NB4 (cell line): ENCODE measurements around the gene EHMT1.
"Not testable (repeated sequence)": the region's sequence is repeated elsewhere in the genome, so short reads cannot be mapped to it uniquely, and the experiment has no call there.

Experiments
- DNase-seq: peaks from one replicate; pipeline ENCODE4 v3.0.0; 2010; ENCODE audit warnings: low read depth
- H3K4me3 ChIP-seq: one replicate; pipeline ENCODE4 v1.5.1; 2011; ENCODE audit warnings: mild to moderate bottlenecking, low read depth, low read length, moderate library complexity
- CTCF ChIP-seq: IDR thresholded peaks from one replicate; pipeline ENCODE4 v1.5.1; 2012; ENCODE audit warnings: low read depth, low read length
- MYC ChIP-seq: IDR thresholded peaks from 2 replicates; pipeline ENCODE4 v1.6.1; 2011; ENCODE audit warnings: low read depth, low read length
- POLR2A ChIP-seq: IDR thresholded peaks from 2 replicates; pipeline ENCODE4 v1.6.1; 2011; ENCODE audit warnings: mild to moderate bottlenecking; ENCODE audit not compliant: insufficient read length; ENCODE audit errors: extremely low read depth
- TF ChIP-seq, protein P1 (sequence below): IDR thresholded peaks from 2 replicates; pipeline ENCODE4 v1.6.1; 2011; ENCODE audit warnings: low read depth, low read length

EHMT1 gene

GRCh38 chr9:137728444-137729311 is 109.9 kb downstream of the EHMT1 start:
- TF ChIP-seq MYC (no peak), POLR2A (no peak), CTCF (no peak)
- TF ChIP-seq, protein P1, sequence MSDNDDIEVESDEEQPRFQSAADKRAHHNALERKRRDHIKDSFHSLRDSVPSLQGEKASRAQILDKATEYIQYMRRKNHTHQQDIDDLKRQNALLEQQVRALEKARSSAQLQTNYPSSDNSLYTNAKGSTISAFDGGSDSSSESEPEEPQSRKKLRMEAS, result no peak
- no peak overlapping the region for H3K4me3 ChIP-seq
- no peak for DNase-seq

DNA sequence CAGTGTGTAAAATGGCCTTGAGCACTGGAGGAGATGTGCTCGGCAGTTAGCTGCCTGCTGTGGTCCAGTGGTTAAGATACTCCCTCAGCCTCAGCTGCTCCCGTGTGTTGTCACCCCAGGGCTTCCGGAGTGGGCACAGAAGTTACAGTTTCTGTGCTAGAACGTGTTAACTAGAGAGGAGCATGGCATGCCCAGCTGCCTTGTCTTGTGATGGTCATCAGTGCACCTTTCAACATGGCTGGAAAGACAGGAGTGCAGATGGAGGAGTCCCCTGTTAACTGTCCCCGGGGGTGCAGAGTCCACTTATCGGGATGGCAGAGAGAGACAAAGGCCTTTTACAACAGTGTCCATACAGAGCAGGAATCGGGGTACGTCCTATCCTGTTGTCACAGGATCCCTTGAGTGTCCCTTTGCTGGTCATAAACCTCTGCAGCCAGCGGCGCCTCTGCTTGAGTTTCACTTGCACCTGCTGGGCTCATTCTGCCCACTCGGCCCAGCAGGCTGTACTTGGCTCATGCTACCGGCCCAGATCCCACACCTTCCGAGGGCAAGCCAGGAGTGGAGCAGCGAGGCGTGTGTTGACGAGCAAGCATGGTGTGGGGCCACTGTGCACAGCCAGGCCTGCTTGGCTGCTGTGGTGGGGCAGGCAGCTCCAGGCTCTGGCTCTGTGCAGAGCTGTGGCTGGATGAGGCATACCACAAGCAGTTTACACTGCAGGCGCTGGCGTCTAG is 112.6 kb downstream of the EHMT1 start:
- TF ChIP-seq, protein P1, result no peak
- no peak for TF ChIP-seq CTCF
- no peak for TF ChIP-seq MYC
- TF ChIP-seq POLR2A, result no peak
- H3K4me3 ChIP-seq, result no peak overlapping the region
- DNase-seq, result no peak

DNA sequence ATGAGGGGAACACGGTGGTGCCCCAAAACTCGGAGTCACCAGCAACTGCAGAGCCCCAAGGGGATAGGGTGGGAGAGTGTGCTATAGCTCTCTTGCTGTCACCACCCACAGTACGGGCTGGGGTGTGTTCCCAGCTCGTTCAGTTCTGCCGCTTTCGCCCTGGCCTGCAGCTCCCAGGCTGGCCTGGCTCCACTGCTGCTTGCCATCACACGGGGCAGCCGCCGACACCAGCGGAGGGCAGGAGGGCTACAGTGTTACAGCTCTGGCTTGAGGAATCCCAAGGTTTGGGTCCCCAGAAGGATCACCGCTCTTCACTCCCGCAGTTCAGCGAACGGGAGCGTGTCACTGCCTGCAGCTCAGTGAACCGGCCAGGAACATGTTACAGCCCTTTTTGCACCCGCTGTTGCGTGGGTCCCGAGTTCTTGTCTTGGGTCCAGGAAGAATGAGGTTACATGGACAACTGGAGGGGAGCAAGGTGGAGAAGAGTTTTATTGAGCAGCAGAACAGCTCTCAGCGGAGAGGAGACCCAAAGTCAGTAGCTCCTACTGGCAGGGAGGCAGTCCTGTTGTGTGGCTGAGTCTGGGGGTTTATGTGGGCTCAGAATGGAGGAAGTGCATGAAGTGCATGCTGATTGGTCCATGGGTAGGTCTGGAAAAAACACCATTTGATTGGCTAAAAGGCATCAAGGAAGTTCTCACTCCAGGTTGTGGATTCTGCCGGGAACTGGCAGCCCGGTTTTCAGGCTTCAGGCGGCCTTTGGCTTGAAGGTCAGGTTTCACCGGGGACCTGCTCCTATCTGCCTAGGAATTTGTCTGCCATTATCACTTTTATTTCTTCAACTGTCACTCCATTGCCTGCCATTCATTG is 113.4 kb downstream of the EHMT1 start:
- DNase-seq, result no peak
- no peak for TF ChIP-seq POLR2A
- TF ChIP-seq CTCF, result no peak
- TF ChIP-seq, protein P1, result no peak
- TF ChIP-seq MYC, result no peak
- no peak overlapping the region for H3K4me3 ChIP-seq

DNA sequence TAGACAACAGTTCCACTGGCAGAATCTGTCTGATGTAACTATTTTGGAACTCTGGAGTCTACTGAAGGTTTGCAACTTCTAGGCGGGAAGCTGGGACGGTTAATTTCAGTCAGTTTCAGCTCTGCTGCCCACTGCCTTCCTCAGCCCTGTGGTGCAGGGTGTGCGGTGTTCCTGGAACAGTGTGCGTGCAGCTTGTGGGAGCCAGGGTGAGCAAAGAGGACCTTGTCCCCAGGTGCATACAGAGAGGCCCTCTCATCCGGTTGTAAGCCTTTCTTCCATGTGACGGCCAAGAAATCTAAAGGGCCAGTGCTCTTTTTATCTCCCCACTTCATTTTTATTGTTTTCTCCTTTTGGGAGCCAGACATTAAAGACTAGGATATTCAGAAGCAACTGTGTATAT is 114.6 kb downstream of the EHMT1 start:
- no peak overlapping the region for H3K4me3 ChIP-seq
- TF ChIP-seq POLR2A (no peak), MYC (no peak), CTCF (no peak)
- TF ChIP-seq, protein P1, result no peak
- no peak for DNase-seq

DNA sequence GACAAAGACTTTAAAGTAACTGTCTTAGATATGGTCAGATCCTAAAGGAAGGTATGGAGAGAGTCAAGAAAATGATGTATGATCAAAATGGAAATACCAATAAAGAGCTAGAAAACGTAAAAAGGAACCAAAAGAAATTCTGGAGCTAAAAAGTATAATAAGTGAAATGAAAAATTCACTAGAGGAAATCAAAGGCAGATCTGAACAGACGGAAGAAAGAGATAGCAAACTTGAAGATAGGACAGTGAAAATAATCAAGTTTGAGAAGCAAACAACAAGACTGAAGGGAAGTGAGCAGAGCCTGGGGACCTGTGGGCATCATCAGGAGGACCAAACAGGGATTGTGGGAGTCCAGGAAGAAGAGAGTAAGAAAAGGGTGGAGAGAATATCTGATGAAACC is 115.4 kb downstream of the EHMT1 start:
- no peak overlapping the region for H3K4me3 ChIP-seq
- no peak for DNase-seq
- TF ChIP-seq MYC (no peak), POLR2A (no peak), CTCF (no peak)

GRCh38 chr9:137738182-137738696 is 119.4 kb downstream of the EHMT1 start:
- not testable (repeated sequence) for DNase-seq, H3K4me3 ChIP-seq
